AG09309 (cell line): ENCODE data around the gene MOCS1.
A peak's percentile ranks its signal among the peaks of the same experiment; 100 is the strongest.

ENCODE experiments used
- DNase-seq: peaks from one replicate; pipeline ENCODE4 v3.0.0-alpha.2; 2010; ENCODE audit warnings: low read depth
- H3K4me3 ChIP-seq: 2 replicates; pipeline ENCODE4 v1.5.1; 2011; ENCODE audit warnings: mild to moderate bottlenecking, low read depth, low read length, moderate library complexity; ENCODE audit not compliant: control insufficient read depth
- CTCF ChIP-seq: IDR thresholded peaks from 2 replicates; pipeline ENCODE4 v1.5.1; 2011; ENCODE audit warnings: mild to moderate bottlenecking, low read depth, low read length, inconsistent platforms; ENCODE audit not compliant: insufficient read depth, control insufficient read depth; ENCODE audit errors: missing control alignments

The MOCS1 gene

DNA sequence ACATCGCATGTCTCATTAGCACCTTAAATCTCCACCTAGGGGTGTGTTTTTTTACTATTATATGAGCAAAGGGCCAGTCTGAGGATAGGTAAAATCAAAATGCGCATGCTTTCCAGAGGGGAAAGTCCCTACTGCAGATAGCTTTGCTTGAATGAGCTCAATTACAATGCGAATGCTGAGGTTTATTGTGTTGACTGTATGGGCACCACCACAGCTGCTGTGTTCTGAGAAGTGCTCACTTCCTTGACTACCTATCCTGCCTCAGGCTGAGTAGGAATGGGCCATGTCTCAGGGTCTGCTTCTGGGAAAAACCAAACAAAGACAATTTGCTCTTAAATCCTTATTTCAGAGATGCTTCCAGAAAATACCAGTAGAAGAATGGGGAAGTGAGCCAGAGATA lies 36.6 kb downstream of the MOCS1 start:
- no peak for DNase-seq
- TF ChIP-seq CTCF = no peak
- no peak overlapping the region for H3K4me3 ChIP-seq

DNA sequence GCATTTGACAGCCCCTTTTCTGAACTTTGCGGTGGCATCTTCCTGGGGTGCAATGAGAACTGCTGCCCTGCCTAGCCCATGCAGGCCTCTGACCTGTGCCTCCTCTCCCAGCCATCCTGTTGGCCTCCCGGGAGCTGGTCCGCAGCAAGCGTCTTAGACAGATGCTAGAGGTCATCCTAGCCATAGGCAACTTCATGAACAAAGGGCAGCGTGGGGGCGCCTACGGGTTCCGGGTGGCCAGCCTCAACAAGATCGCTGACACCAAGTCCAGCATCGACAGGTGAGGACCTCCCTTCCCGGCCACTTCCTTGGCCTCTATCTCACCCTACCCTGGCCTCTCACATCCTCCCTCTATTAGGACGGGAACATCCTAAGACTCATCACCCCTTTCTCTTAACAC lies 37.6 kb downstream of the MOCS1 start:
- no peak for TF ChIP-seq CTCF
- no peak for DNase-seq
- no peak overlapping the region for H3K4me3 ChIP-seq

DNA sequence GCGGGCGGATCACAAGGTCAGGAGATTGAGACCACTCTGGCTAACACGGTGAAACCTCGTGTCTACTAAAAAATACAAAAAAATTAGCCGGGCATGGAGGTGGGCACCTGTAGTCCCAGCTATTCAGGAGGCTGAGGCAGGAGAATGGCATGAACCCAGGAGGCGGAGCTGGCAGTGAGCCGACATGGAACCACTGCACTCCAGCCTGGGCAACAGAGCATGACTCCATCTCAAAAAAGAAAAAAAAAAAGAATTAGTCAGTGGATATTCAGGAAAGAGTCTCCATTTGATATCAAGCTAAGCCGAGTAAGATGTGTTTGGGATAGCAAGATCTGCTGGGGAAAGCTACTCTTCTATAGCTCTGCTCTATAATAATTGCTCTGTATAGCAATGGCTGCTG lies 41.0 kb downstream of the MOCS1 start:
- H3K4me3 ChIP-seq = no peak overlapping the region
- DNase-seq = no peak

GRCh38 chr6:39892490-39893129 lies 41.7 kb downstream of the MOCS1 start:
- TF ChIP-seq CTCF = peak; percentile 92
- peak; percentile 16 for DNase-seq

More for the DNA sequence above, 41.0 kb downstream of the MOCS1 start:
- no peak for TF ChIP-seq CTCF

DNA sequence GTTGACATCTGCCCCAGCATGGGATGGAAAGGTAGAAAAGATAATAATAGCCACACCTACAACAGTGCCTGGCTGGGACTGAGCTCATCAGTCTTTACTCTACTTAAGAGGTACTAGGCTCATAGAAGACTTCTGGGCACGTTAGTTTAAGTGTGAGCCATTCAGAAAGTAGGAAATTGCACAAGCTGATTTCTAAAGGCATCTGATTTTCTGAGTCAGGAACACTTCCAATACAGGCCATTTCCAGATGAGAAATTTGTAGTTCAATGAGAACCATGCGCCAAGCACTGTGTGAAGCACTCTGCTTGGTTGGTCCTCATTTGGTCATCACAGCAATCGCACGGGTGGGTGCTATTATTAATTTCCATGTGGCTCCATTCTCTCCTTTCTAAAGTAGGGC lies 42.3 kb downstream of the MOCS1 start:
- no peak overlapping the region for H3K4me3 ChIP-seq
- no peak for TF ChIP-seq CTCF
- DNase-seq = peak; percentile 23

More at GRCh38 chr6:39892490-39893129, 41.7 kb downstream of the MOCS1 start:
- no peak overlapping the region for H3K4me3 ChIP-seq

- TF ChIP-seq CTCF = no peak
- DNase-seq = no peak
- no peak overlapping the region for H3K4me3 ChIP-seq
These were observed 42.9 kb downstream of the MOCS1 start for GRCh38 chr6:39891353-39891752.
